ENCODE data around the gene ZBTB16. TPM values are rescaled to one million over a fixed set of nuclear protein-coding genes. Genes with fewer than 3 reads are reported as not detected.
A peak's percentile ranks its signal among the peaks of the same experiment; 100 is the strongest.

The ZBTB16 gene
- total RNA-seq, 1 donor from 2014 or later, result 0.17 TPM

- TF ChIP-seq, protein P1, sequence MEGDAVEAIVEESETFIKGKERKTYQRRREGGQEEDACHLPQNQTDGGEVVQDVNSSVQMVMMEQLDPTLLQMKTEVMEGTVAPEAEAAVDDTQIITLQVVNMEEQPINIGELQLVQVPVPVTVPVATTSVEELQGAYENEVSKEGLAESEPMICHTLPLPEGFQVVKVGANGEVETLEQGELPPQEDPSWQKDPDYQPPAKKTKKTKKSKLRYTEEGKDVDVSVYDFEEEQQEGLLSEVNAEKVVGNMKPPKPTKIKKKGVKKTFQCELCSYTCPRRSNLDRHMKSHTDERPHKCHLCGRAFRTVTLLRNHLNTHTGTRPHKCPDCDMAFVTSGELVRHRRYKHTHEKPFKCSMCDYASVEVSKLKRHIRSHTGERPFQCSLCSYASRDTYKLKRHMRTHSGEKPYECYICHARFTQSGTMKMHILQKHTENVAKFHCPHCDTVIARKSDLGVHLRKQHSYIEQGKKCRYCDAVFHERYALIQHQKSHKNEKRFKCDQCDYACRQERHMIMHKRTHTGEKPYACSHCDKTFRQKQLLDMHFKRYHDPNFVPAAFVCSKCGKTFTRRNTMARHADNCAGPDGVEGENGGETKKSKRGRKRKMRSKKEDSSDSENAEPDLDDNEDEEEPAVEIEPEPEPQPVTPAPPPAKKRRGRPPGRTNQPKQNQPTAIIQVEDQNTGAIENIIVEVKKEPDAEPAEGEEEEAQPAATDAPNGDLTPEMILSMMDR (conservative IDR thresholded peaks at IDR 0.05; ENCODE audit: low read depth, low read length), result no peak
- peak; percentile 70 for DNase-seq (ENCODE audit: low read depth)
- H3K4me3 ChIP-seq (ENCODE audit: low read depth, low read length), result no peak overlapping the region
Observed at GRCh38 chr11:114099392-114100178, 40.1 kb downstream of the ZBTB16 start.

DNA sequence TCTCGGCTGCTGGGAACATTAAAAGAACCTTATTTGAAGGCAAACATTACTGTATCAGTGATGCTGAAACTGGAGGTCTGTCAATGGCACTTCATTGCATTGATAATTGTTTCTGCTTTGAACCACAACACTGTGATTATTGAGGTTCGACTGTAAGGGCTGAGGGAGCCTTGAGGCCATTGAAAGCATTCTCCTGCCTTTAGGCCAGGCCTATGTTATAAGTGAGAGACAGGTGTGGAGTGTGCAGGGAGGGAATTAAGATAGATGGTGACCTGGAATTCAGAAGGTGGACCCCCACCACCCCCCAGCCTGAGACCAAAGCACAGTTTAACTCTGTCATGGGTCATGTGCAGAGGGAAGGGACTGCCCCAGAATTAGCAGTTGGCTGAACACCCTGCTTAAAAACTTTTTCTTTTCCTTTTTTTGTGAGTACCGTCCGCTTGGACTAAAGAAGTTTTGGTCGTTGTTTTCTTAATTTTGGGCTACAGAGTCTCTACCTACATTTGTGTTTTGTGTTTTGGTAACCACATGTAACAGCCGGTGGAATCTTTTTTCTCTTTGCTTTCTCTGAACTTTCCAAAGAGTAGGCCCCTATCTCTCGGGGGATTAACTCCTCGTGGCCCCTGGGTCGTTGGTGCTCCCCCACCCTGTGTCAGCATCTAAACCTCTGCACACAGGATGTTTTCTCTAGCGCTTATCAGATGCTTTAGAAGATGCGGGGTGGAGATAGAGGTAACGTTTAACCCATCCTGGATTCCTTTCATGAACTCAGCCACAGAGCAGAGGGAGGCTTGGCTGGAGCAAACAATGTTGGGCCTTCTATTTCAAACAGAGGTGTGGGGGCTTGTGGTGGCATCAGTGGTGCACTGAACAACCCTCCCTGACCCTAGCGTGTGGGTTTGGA is 43.7 kb downstream of the ZBTB16 start:
- TF ChIP-seq, protein P1 (conservative IDR thresholded peaks at IDR 0.05; ENCODE audit: low read depth, low read length), result no peak
- no peak overlapping the region for H3K4me3 ChIP-seq (ENCODE audit: low read depth, low read length)
- no peak for DNase-seq (ENCODE audit: low read depth)

- TF ChIP-seq, protein P1 (conservative IDR thresholded peaks at IDR 0.05; ENCODE audit: low read depth, low read length), result no peak
- no peak overlapping the region for H3K4me3 ChIP-seq (ENCODE audit: low read depth, low read length)
- DNase-seq (ENCODE audit: low read depth), result no peak
Observed at GRCh38 chr11:114105611-114106010, 46.1 kb downstream of the ZBTB16 start.

DNA sequence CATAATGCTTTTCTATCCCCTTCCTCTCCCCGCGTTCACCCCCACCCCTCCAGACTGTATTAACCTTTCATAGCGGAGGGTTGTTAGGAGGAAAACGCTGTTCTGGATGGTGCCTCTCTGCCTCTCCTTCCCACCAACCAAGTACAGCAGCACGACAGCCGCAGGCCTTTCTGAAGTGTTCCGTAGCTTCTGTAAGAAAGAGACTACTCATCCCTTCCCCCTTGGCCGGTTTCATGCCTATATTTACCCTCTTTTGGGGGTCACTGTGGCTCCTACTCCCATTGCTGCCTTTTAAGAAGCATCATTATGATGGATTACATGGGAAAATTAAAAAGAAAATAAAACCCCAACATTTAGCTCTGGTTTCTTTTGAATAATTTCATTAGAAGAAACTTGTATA is 46.5 kb downstream of the ZBTB16 start:
- H3K4me3 ChIP-seq (ENCODE audit: low read depth, low read length), result no peak overlapping the region
- no peak for DNase-seq (ENCODE audit: low read depth)
- TF ChIP-seq, protein P1 (conservative IDR thresholded peaks at IDR 0.05; ENCODE audit: low read depth, low read length), result no peak

DNA sequence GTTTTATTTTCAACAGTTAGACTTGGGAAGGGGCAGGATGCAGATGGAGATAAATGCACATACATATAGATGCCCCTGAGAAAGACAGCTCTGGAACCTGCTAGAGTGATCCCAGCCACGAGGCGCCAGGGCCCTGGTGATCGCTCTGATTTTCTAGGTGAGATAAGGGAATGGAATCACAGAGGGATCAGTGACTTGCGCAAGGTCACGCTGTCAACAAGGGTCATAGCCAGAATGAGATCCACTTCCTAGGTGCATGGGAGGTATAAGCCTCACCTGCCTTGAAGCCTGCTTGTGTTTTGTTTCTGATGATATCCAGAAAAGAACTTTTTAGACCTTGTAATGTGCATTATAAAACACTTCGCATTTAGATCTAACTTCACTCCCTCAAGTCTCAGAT is 47.5 kb downstream of the ZBTB16 start:
- TF ChIP-seq, protein P1 (conservative IDR thresholded peaks at IDR 0.05; ENCODE audit: low read depth, low read length), result no peak
- no peak overlapping the region for H3K4me3 ChIP-seq (ENCODE audit: low read depth, low read length)
- no peak for DNase-seq (ENCODE audit: low read depth)

GRCh38 chr11:114108501-114109205 is 49.1 kb downstream of the ZBTB16 start:
- no peak overlapping the region for H3K4me3 ChIP-seq (ENCODE audit: low read depth, low read length)
- TF ChIP-seq, protein P1 (conservative IDR thresholded peaks at IDR 0.05; ENCODE audit: low read depth, low read length), result no peak
- DNase-seq (ENCODE audit: low read depth), result no peak

Data from epithelial cell of proximal tubule (primary cell).